Prostate gland (tissue), 2 donors: ENCODE results near the gene CUL7.

Source experiments
- POLR2A ChIP-seq: fragments of 450-650 bp; IDR thresholded peaks from one replicate; pipeline ENCODE4 v1.6.1; 2016; ENCODE audit warnings: antibody characterized with exemption, mild to moderate bottlenecking
- POLR2AphosphoS5 ChIP-seq: sonication (generic); formaldehyde crosslinking; IDR thresholded peaks from one replicate; pipeline ENCODE4 v1.6.1; 2017; ENCODE audit warnings: antibody characterized with exemption
- TF ChIP-seq, protein P1 (sequence below), 4 experiments: fragments of 200-600 bp in 2 of 4; fragments of 450-650 bp in 2 of 4; sonication (generic) in 2 of 4; IDR thresholded peaks; 1 replicate in 3 of 4; 2 replicates in 1 of 4; pipeline ENCODE4 v1.5.1; 2016 to 2019; ENCODE audit warnings: antibody characterized with exemption in 4 of 4, mild to moderate bottlenecking in 2 of 4, moderate library complexity in 2 of 4

GRCh38 chr6:43089874-43090558 lies 36.4 kb upstream of the CUL7 start:
- TF ChIP-seq, protein P1, sequence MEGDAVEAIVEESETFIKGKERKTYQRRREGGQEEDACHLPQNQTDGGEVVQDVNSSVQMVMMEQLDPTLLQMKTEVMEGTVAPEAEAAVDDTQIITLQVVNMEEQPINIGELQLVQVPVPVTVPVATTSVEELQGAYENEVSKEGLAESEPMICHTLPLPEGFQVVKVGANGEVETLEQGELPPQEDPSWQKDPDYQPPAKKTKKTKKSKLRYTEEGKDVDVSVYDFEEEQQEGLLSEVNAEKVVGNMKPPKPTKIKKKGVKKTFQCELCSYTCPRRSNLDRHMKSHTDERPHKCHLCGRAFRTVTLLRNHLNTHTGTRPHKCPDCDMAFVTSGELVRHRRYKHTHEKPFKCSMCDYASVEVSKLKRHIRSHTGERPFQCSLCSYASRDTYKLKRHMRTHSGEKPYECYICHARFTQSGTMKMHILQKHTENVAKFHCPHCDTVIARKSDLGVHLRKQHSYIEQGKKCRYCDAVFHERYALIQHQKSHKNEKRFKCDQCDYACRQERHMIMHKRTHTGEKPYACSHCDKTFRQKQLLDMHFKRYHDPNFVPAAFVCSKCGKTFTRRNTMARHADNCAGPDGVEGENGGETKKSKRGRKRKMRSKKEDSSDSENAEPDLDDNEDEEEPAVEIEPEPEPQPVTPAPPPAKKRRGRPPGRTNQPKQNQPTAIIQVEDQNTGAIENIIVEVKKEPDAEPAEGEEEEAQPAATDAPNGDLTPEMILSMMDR (IDR thresholded peaks at IDR 0.05): no peak
- TF ChIP-seq POLR2AphosphoS5: no peak
- TF ChIP-seq POLR2A: no peak
